ENCODE results near the gene C16orf54.
"Not testable (repeated sequence)": the region's sequence is repeated elsewhere in the genome, so short reads cannot be mapped to it uniquely, and the experiment has no call there.

C16orf54 gene, protein sequence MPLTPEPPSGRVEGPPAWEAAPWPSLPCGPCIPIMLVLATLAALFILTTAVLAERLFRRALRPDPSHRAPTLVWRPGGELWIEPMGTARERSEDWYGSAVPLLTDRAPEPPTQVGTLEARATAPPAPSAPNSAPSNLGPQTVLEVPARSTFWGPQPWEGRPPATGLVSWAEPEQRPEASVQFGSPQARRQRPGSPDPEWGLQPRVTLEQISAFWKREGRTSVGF

GRCh38 chr16:29745853-29746345 lies at the start of gene C16orf54:
C16orf54 (minus strand) TSS chr16:29745990; CDS start chr16:29744951, 1,039 bp downstream.
- in situ Hi-C loops (cut with HindIII; ENCODE audit: low sequenced_read_pairs): no loop called here

DNA sequence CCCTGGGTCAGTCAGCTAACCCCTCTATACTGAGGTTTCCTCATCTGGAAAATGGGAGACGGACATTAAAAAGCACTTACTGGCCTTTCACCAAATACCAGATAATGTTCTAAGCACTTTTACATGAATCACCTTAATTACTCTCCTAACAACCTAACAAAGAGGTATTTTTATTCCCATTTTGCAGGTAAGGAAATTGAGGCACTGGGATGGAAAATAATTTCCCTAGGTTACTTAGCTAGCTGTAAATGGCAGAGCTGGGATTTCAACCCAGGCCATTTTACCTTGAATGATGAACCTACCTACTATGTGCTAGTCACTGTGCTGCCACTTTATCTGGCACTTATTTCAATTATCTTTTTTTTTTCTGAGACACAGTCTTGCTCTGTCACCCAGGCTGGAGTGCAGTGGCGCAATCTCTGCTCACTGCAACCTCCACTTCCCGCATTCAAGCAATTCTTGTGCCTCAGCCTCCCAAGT lies 48.5 kb upstream of the C16orf54 start:
- in situ Hi-C loops (cut with HindIII; ENCODE audit: low sequenced_read_pairs): no loop called here

DNA sequence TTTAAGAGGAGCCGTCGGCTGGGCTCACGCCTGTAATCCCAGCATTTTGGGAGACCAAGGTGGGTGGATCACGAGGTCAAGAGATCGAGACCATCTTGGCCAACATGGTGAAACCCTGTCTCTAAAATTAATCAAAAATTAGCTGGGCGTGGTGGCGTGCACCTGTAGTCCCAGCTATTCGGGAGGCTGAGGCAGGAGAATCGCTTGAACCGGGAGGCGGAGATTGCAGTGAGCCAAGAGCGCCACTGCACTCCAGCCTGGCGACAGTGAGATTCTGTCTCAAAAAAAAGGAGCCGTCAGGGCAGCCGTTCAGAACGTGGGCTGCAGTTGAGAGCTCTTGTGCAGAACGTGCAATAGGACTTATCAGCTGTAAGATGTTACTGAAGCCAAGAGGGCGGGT lies 47.4 kb upstream of the C16orf54 start:
- in situ Hi-C loops (cut with HindIII; ENCODE audit: low sequenced_read_pairs): not testable (repeated sequence)

GRCh38 chr16:29791845-29792807 lies 46.3 kb upstream of the C16orf54 start:
- in situ Hi-C loops (cut with HindIII; ENCODE audit: low sequenced_read_pairs): no loop called here

- in situ Hi-C loops (cut with HindIII; ENCODE audit: low sequenced_read_pairs): no loop called here
Observed at GRCh38 chr16:29790949-29791844, 45.4 kb upstream of the C16orf54 start.

DNA sequence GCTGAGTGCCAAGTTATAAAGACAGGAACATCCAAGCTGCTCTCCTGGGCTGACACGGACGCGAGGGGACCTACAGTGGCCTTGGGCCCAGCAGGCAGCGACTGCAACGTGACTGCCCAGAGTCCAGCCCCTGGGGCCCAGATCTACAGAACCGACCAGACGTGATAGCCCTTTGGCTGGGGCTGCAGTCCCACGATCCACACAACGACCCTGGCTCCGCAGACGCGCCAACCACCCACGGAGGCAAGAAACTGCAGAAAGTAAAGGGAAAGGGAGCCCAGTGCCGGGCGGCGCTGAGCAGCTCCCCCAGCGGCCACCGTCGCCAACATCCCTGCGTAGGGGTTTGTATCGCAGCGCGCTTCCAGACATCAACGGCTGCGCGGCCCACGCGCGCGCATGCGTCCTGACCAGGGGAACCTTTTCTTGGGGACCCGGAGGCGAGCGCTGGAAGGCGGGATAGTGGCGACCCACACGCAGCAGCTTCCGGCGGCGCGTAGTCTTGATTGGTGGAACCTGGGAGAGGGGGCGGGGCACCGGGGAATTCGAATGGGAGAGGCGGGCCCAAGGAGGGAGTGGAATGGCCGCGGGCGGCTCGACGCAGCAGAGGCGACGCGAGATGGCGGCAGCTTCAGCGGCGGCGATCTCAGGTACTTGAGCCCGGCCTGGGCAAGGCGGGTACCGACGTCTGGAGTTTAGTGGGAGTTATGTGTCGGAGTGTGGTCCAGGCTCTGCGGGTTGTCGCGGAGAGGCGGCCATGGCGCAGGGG lies 44.6 kb upstream of the C16orf54 start, which contains the start of gene KIF22:
TSS of gene KIF22 (plus strand) at position 569 of the 766 bp plus-strand sequence. CDS start at position 578, 9 bp downstream.
- in situ Hi-C loops (cut with HindIII; ENCODE audit: low sequenced_read_pairs): no loop called here

- in situ Hi-C loops (cut with HindIII; ENCODE audit: low sequenced_read_pairs): no loop called here
Observed at GRCh38 chr16:29789775-29790182, 44.0 kb upstream of the C16orf54 start.

GRCh38 chr16:29787155-29787554 lies 41.4 kb upstream of the C16orf54 start:
- in situ Hi-C loops (cut with HindIII; ENCODE audit: low sequenced_read_pairs): not testable (repeated sequence)

- in situ Hi-C loops (cut with HindIII; ENCODE audit: low sequenced_read_pairs): no loop called here
Observed at GRCh38 chr16:29784901-29785500, 39.2 kb upstream of the C16orf54 start.

- in situ Hi-C loops (cut with HindIII; ENCODE audit: low sequenced_read_pairs): no loop called here
Observed at GRCh38 chr16:29784157-29784556, 38.4 kb upstream of the C16orf54 start.

- in situ Hi-C loops (cut with HindIII; ENCODE audit: low sequenced_read_pairs): not testable (repeated sequence)
Observed at GRCh38 chr16:29783094-29783953, 37.5 kb upstream of the C16orf54 start.

GRCh38 chr16:29779474-29779873 lies 33.7 kb upstream of the C16orf54 start:
- in situ Hi-C loops (cut with HindIII; ENCODE audit: low sequenced_read_pairs): no loop called here

GRCh38 chr16:29777576-29778350 lies 32.0 kb upstream of the C16orf54 start, which contains the start of gene ZG16:
ZG16 (plus strand) TSS chr16:29778256; CDS start chr16:29779267, 1,011 bp downstream.
- in situ Hi-C loops (cut with HindIII; ENCODE audit: low sequenced_read_pairs): no loop called here

- in situ Hi-C loops (cut with HindIII; ENCODE audit: low sequenced_read_pairs): no loop called here
Observed at GRCh38 chr16:29775742-29776408, 30.1 kb upstream of the C16orf54 start.

DNA sequence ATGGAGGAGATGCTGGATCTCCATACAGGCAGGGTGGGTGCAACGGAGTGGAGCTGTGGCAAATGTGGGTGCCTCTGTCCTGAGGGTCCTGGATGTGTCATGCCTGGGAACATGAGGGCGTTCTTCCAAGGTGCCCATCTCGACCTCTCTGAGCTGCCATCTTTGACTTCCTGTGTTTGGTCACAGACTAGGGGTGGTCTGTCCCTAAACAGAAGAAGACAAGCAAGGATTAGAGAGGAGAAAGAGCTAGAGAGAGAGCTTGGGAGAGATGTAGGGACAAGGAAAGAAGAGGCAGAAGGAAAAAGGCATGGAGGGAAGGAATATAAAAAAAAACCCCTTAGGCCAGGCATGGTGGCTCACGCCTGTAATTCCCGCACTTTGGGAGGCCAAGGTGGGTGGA lies 28.9 kb upstream of the C16orf54 start:
- in situ Hi-C loops (cut with HindIII; ENCODE audit: low sequenced_read_pairs): no loop called here

- in situ Hi-C loops (cut with HindIII; ENCODE audit: low sequenced_read_pairs): not testable (repeated sequence)
Observed at GRCh38 chr16:29772330-29772729, 26.5 kb upstream of the C16orf54 start.

All from DLD1 (cell line).